Measurements from ENCODE around the gene NACC1. TPM values are rescaled to one million over a fixed set of nuclear protein-coding genes. Genes with fewer than 3 reads are reported as not detected.

NACC1 gene
- total RNA-seq, 1 donor from 2014 or later = 35.2 TPM

GRCh38 chr19:13187419-13187818 is 69.4 kb downstream of the NACC1 start:
- TF ChIP-seq, protein P1, sequence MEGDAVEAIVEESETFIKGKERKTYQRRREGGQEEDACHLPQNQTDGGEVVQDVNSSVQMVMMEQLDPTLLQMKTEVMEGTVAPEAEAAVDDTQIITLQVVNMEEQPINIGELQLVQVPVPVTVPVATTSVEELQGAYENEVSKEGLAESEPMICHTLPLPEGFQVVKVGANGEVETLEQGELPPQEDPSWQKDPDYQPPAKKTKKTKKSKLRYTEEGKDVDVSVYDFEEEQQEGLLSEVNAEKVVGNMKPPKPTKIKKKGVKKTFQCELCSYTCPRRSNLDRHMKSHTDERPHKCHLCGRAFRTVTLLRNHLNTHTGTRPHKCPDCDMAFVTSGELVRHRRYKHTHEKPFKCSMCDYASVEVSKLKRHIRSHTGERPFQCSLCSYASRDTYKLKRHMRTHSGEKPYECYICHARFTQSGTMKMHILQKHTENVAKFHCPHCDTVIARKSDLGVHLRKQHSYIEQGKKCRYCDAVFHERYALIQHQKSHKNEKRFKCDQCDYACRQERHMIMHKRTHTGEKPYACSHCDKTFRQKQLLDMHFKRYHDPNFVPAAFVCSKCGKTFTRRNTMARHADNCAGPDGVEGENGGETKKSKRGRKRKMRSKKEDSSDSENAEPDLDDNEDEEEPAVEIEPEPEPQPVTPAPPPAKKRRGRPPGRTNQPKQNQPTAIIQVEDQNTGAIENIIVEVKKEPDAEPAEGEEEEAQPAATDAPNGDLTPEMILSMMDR (IDR thresholded peaks at IDR 0.05) = no peak
- H3K4me1 ChIP-seq = no peaks in the 10 kb centered on the region
- no peak overlapping the region for H3K27ac ChIP-seq
- DNase-seq = no peak
- no peaks in the 10 kb centered on the region for H3K27me3 ChIP-seq (ENCODE audit: low read depth)
- intact Hi-C loops (cut with DNase I) = no loop called here
- ATAC-seq = no peak
- no peaks in the 10 kb centered on the region for H3K36me3 ChIP-seq
- H3K9me3 ChIP-seq = no peaks in the 10 kb centered on the region
- H3K4me3 ChIP-seq = no peak overlapping the region

DNA sequence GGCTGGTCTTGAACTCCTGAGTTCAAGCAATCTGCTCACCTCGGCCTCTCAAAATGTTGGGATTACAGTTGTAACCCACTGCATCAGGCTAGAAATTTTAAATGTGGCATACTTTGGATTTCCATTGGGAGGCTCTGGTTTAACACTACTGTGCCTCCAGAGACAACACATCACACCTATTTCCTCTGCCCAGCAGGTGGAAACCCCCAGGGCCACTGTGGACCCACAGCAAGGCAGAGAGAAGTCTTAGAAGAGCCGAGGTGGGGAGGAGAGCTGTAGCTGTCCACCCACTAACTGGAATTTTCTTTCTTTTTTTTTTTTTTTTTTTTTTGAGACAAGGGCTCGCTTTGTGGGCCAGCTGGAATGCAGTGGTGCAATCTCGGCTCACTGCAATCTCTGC is 71.5 kb downstream of the NACC1 start:
- TF ChIP-seq, protein P1 (IDR thresholded peaks at IDR 0.05) = no peak
- H3K9me3 ChIP-seq = no peaks in the 10 kb centered on the region
- H3K27me3 ChIP-seq (ENCODE audit: low read depth) = no peaks in the 10 kb centered on the region
- peaks cover 11% of the 10 kb centered on the region for H3K4me1 ChIP-seq
- ATAC-seq (no peak), DNase-seq (no peak)
- no peaks in the 10 kb centered on the region for H3K36me3 ChIP-seq
- H3K27ac ChIP-seq = no peak overlapping the region
- intact Hi-C loops (cut with DNase I) = no loop called here
- H3K4me3 ChIP-seq = no peak overlapping the region

Other genes with a start within 250 kb of the NACC1 start
- 101 TPM for gene DNASE2, start 236.8 kb upstream of the NACC1 start, total RNA-seq
- 0.24 TPM for gene KLF1, start 231.1 kb upstream of the NACC1 start, total RNA-seq
- gene GCDH, start 227.1 kb upstream of the NACC1 start, total RNA-seq = 23.9 TPM
- gene SYCE2, start 199.0 kb upstream of the NACC1 start, total RNA-seq = not detected
- 44.4 TPM for gene FARSA, start 184.6 kb upstream of the NACC1 start, total RNA-seq
- 872 TPM for gene CALR, start 179.7 kb upstream of the NACC1 start, total RNA-seq
- 93.3 TPM for gene RAD23A, start 172.4 kb upstream of the NACC1 start, total RNA-seq
- gene GADD45GIP1, start 161.0 kb upstream of the NACC1 start, total RNA-seq = 14.8 TPM
- 0.32 TPM for gene DAND5, start 148.7 kb upstream of the NACC1 start, total RNA-seq
- 146 TPM for gene NFIX, start 122.8 kb upstream of the NACC1 start, total RNA-seq
- gene LYL1, start 15.4 kb upstream of the NACC1 start, total RNA-seq = 27.2 TPM
- gene TRMT1, start 1.5 kb upstream of the NACC1 start, total RNA-seq = 29.3 TPM
- gene STX10, start 32.1 kb downstream of the NACC1 start, total RNA-seq = 82.7 TPM
- 80.2 TPM for gene IER2, start 32.1 kb downstream of the NACC1 start, total RNA-seq

Data from lower lobe of right lung (tissue), 2 donors.